ENCODE measurements around the gene HTR7. TPM values are rescaled to one million over a fixed set of nuclear protein-coding genes. Genes with fewer than 3 reads are reported as not detected.

The HTR7 gene
- total RNA-seq, 2 donors from 2014 or later = 0.70 to 7.3 TPM

- H3K9me3 Mint-ChIP-seq = no peaks in the 10 kb centered on the region
- Histone ChIP-seq H3K4me3 (ENCODE audit: low read length) (no peak overlapping the region), H3K9ac (ENCODE audit: extremely low read depth, low read length, poor library complexity, severe bottlenecking) (no peak overlapping the region), H3K27me3 (ENCODE audit: control insufficient read depth, insufficient read depth, low read length, poor library complexity, severe bottlenecking) (no peaks in the 10 kb centered on the region), H3K36me3 (ENCODE audit: control insufficient read depth, insufficient read depth, low read length) (no peaks in the 10 kb centered on the region), H3K4me1 (ENCODE audit: control insufficient read depth, insufficient read depth, low read length) (no peaks in the 10 kb centered on the region), H3K9me3 (ENCODE audit: control insufficient read depth, low read length) (no peaks in the 10 kb centered on the region), H3K27ac (ENCODE audit: low read depth, low read length) (no peak overlapping the region)
- no peaks in the 10 kb centered on the region for H3K27me3 Mint-ChIP-seq (ENCODE audit: insufficient read depth)
- H3K4me3 Mint-ChIP-seq = no peak overlapping the region
- H3K4me1 Mint-ChIP-seq = no peaks in the 10 kb centered on the region
- no peaks in the 10 kb centered on the region for H3K36me3 Mint-ChIP-seq (ENCODE audit: low read depth)
- no peak for DNase-seq
- WGBS, 2 experiments (ENCODE audit: insufficient coverage in 1 of 2, insufficient read length in 1 of 2) = 79 to 82% methylated on average over 4 of the region's 4 CpGs
- TF ChIP-seq CTCF (conservative IDR thresholded peaks at IDR 0.05) = no peak
- H3K27ac Mint-ChIP-seq = no peak overlapping the region
Measured at GRCh38 chr10:90784771-90785170, 73.1 kb downstream of the HTR7 start.

- no peak for DNase-seq
- Mint-ChIP-seq H3K36me3 (ENCODE audit: low read depth) (no peaks in the 10 kb centered on the region), H3K27me3 (ENCODE audit: insufficient read depth) (no peaks in the 10 kb centered on the region), H3K4me1 (no peaks in the 10 kb centered on the region), H3K27ac (no peak overlapping the region), H3K4me3 (no peak overlapping the region), H3K9me3 (no peaks in the 10 kb centered on the region)
- Histone ChIP-seq H3K9ac (ENCODE audit: extremely low read depth, low read length, poor library complexity, severe bottlenecking) (no peak overlapping the region), H3K27ac (ENCODE audit: low read depth, low read length) (no peak overlapping the region), H3K27me3 (ENCODE audit: control insufficient read depth, insufficient read depth, low read length, poor library complexity, severe bottlenecking) (no peaks in the 10 kb centered on the region), H3K4me1 (ENCODE audit: control insufficient read depth, insufficient read depth, low read length) (no peaks in the 10 kb centered on the region), H3K9me3 (ENCODE audit: control insufficient read depth, low read length) (no peaks in the 10 kb centered on the region), H3K36me3 (ENCODE audit: control insufficient read depth, insufficient read depth, low read length) (no peaks in the 10 kb centered on the region), H3K4me3 (ENCODE audit: low read length) (no peak overlapping the region)
- TF ChIP-seq CTCF (conservative IDR thresholded peaks at IDR 0.05) = peak; percentile 21
- 86 to 100% methylated on average over 3 of the region's 4 CpGs for WGBS, 2 experiments (ENCODE audit: insufficient coverage in 1 of 2, insufficient read length in 1 of 2)
Measured at GRCh38 chr10:90780488-90780887, 77.4 kb downstream of the HTR7 start.

- H3K4me3 ChIP-seq (ENCODE audit: low read length) = no peak overlapping the region
Measured at GRCh38 chr10:90779548-90779947, 78.3 kb downstream of the HTR7 start.

More at GRCh38 chr10:90779548-90779947, 78.3 kb downstream of the HTR7 start:
- no peak overlapping the region for H3K27ac ChIP-seq (ENCODE audit: low read depth, low read length)
- H3K36me3 ChIP-seq (ENCODE audit: control insufficient read depth, insufficient read depth, low read length) = no peaks in the 10 kb centered on the region
- no peak overlapping the region for H3K4me3 Mint-ChIP-seq
- no peak overlapping the region for H3K9ac ChIP-seq (ENCODE audit: extremely low read depth, low read length, poor library complexity, severe bottlenecking)
- H3K27me3 ChIP-seq (ENCODE audit: control insufficient read depth, insufficient read depth, low read length, poor library complexity, severe bottlenecking) = no peaks in the 10 kb centered on the region
- no peaks in the 10 kb centered on the region for H3K27me3 Mint-ChIP-seq (ENCODE audit: insufficient read depth)
- WGBS, 2 experiments (ENCODE audit: insufficient coverage in 1 of 2, insufficient read length in 1 of 2) = 79 to 84% methylated on average over 3 of the region's 3 CpGs
- H3K27ac Mint-ChIP-seq = no peak overlapping the region
- no peaks in the 10 kb centered on the region for H3K36me3 Mint-ChIP-seq (ENCODE audit: low read depth)
- H3K9me3 ChIP-seq (ENCODE audit: control insufficient read depth, low read length) = no peaks in the 10 kb centered on the region
- peak; percentile 51 for DNase-seq
- H3K4me1 ChIP-seq (ENCODE audit: control insufficient read depth, insufficient read depth, low read length) = no peaks in the 10 kb centered on the region
- peak; percentile 69 for TF ChIP-seq CTCF (conservative IDR thresholded peaks at IDR 0.05)
- H3K4me1 Mint-ChIP-seq = no peaks in the 10 kb centered on the region
- H3K9me3 Mint-ChIP-seq = no peaks in the 10 kb centered on the region

All from endodermal cell (in vitro differentiated cells).